ENCODE measurements around the gene EGF.
"Not testable (repeated sequence)": the region's sequence is repeated elsewhere in the genome, so short reads cannot be mapped to it uniquely, and the experiment has no call there.

The EGF gene

GRCh38 chr4:109943745-109944144 is 31.1 kb downstream of the EGF start:
- Histone ChIP-seq H3K36me3 (ENCODE audit: control insufficient read depth, insufficient read depth, low read length) (no peaks in the 10 kb centered on the region; the same call in 1 of the 2 replicates), H3K27ac (ENCODE audit: low read depth, low read length) (no peak overlapping the region), H3K4me3 (ENCODE audit: low read depth, low read length) (no peak overlapping the region), H3K4me1 (ENCODE audit: control insufficient read depth, insufficient read depth, low read length) (peaks cover 3% of the 10 kb centered on the region; the same call in 1 of the 2 replicates), H3K9me3 (ENCODE audit: control insufficient read depth, insufficient read depth, low read depth, low read length) (no peaks in the 10 kb centered on the region), H3K27me3 (ENCODE audit: control insufficient read depth, insufficient read depth, low read length) (no peaks in the 10 kb centered on the region), H3K9ac (ENCODE audit: low read length) (no peak overlapping the region)

DNA sequence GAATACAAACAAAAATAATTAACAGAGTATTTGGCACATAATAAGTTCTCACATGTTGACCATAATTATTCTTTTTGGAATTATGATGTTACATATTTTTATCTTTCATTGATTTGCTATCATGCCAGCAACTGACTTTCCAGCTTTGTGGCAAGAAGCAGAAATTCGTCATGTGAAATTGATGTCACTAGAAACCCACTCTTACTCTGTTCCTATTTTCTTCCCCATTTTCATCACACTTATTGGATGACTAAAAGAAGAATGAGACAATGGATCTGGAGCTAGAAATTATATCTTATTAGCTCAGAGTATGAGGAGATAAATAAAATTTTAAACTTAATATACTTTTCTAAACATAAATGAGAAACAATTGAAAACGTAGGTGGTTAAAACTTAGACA is 31.9 kb downstream of the EGF start:
- no peaks in the 10 kb centered on the region for H3K27me3 ChIP-seq (ENCODE audit: control insufficient read depth, insufficient read depth, low read length)
- H3K9me3 ChIP-seq (ENCODE audit: control insufficient read depth, insufficient read depth, low read depth, low read length) = no peaks in the 10 kb centered on the region
- H3K4me3 ChIP-seq (ENCODE audit: low read depth, low read length) = no peak overlapping the region
- H3K9ac ChIP-seq (ENCODE audit: low read length) = no peak overlapping the region
- H3K36me3 ChIP-seq (ENCODE audit: control insufficient read depth, insufficient read depth, low read length) = no peaks in the 10 kb centered on the region; the same call in 1 of the 2 replicates
- no peak overlapping the region for H3K27ac ChIP-seq (ENCODE audit: low read depth, low read length)
- peaks cover 3% of the 10 kb centered on the region; the same call in 1 of the 2 replicates for H3K4me1 ChIP-seq (ENCODE audit: control insufficient read depth, insufficient read depth, low read length)

DNA sequence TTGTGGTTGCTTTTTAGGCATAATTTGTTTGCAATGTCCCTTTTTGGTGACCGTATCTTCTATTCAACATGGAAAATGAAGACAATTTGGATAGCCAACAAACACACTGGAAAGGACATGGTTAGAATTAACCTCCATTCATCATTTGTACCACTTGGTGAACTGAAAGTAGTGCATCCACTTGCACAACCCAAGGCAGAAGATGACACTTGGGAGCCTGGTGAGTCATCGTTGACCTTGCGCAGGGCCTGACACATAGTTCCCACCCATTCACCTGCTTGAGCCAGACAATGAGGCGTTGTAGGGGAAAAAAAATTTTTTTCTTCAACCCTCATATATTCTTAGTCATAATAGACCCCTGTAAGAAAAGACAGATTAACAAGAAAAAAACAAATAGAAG is 32.4 kb downstream of the EGF start:
- H3K27me3 ChIP-seq (ENCODE audit: control insufficient read depth, insufficient read depth, low read length) = no peaks in the 10 kb centered on the region
- H3K36me3 ChIP-seq (ENCODE audit: control insufficient read depth, insufficient read depth, low read length) = no peaks in the 10 kb centered on the region; the same call in 1 of the 2 replicates
- no peak overlapping the region for H3K9ac ChIP-seq (ENCODE audit: low read length)
- H3K4me1 ChIP-seq (ENCODE audit: control insufficient read depth, insufficient read depth, low read length) = peaks cover 3% of the 10 kb centered on the region; the same call in 1 of the 2 replicates
- no peak overlapping the region for H3K27ac ChIP-seq (ENCODE audit: low read depth, low read length)
- H3K4me3 ChIP-seq (ENCODE audit: low read depth, low read length) = no peak overlapping the region
- no peaks in the 10 kb centered on the region for H3K9me3 ChIP-seq (ENCODE audit: control insufficient read depth, insufficient read depth, low read depth, low read length)

- H3K9ac ChIP-seq (ENCODE audit: low read length) = no peak overlapping the region
- no peaks in the 10 kb centered on the region for H3K9me3 ChIP-seq (ENCODE audit: control insufficient read depth, insufficient read depth, low read depth, low read length)
- H3K4me3 ChIP-seq (ENCODE audit: low read depth, low read length) = no peak overlapping the region
- no peak overlapping the region for H3K27ac ChIP-seq (ENCODE audit: low read depth, low read length)
- peaks cover 3% of the 10 kb centered on the region; the same call in 1 of the 2 replicates for H3K4me1 ChIP-seq (ENCODE audit: control insufficient read depth, insufficient read depth, low read length)
- no peaks in the 10 kb centered on the region for H3K27me3 ChIP-seq (ENCODE audit: control insufficient read depth, insufficient read depth, low read length)
- no peaks in the 10 kb centered on the region; the same call in 1 of the 2 replicates for H3K36me3 ChIP-seq (ENCODE audit: control insufficient read depth, insufficient read depth, low read length)
These were observed 33.4 kb downstream of the EGF start for GRCh38 chr4:109946120-109946519.

GRCh38 chr4:109947457-109947856 is 34.8 kb downstream of the EGF start:
- Histone ChIP-seq H3K4me3 (ENCODE audit: low read depth, low read length) (no peak overlapping the region), H3K27me3 (ENCODE audit: control insufficient read depth, insufficient read depth, low read length) (no peaks in the 10 kb centered on the region), H3K9ac (ENCODE audit: low read length) (no peak overlapping the region), H3K4me1 (ENCODE audit: control insufficient read depth, insufficient read depth, low read length) (peaks cover 3% of the 10 kb centered on the region; the same call in 1 of the 2 replicates), H3K27ac (ENCODE audit: low read depth, low read length) (no peak overlapping the region), H3K9me3 (ENCODE audit: control insufficient read depth, insufficient read depth, low read depth, low read length) (no peaks in the 10 kb centered on the region), H3K36me3 (ENCODE audit: control insufficient read depth, insufficient read depth, low read length) (no peaks in the 10 kb centered on the region; the same call in 1 of the 2 replicates)

DNA sequence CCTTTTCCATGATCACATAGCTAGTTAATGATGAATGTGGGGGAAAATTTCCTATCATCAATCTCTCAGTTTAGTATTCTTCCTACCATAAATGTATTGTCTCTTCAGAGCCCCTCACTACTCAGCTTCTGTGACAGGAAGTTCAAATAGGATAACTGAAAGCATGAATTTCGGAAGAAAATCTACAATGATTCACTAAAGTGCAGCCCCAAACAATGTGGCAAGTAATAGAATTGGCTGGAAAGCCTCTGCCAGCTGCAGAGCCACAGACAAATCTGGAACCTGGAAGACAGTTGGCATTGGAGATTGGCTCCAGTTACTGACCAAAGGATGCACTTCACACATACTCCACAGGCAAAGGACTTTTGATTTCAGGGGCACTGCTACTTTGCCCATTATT is 35.2 kb downstream of the EGF start:
- no peak overlapping the region for H3K9ac ChIP-seq (ENCODE audit: low read length)
- no peak overlapping the region for H3K27ac ChIP-seq (ENCODE audit: low read depth, low read length)
- H3K9me3 ChIP-seq (ENCODE audit: control insufficient read depth, insufficient read depth, low read depth, low read length) = no peaks in the 10 kb centered on the region
- H3K27me3 ChIP-seq (ENCODE audit: control insufficient read depth, insufficient read depth, low read length) = no peaks in the 10 kb centered on the region
- H3K36me3 ChIP-seq (ENCODE audit: control insufficient read depth, insufficient read depth, low read length) = no peaks in the 10 kb centered on the region; the same call in 1 of the 2 replicates
- H3K4me3 ChIP-seq (ENCODE audit: low read depth, low read length) = no peak overlapping the region
- peaks cover 5% of the 10 kb centered on the region; the same call in 1 of the 2 replicates for H3K4me1 ChIP-seq (ENCODE audit: control insufficient read depth, insufficient read depth, low read length)

- H3K4me1 ChIP-seq (ENCODE audit: control insufficient read depth, insufficient read depth, low read length); H3K36me3 ChIP-seq (ENCODE audit: control insufficient read depth, insufficient read depth, low read length); H3K9me3 ChIP-seq (ENCODE audit: control insufficient read depth, insufficient read depth, low read depth, low read length); H3K4me3 ChIP-seq (ENCODE audit: low read depth, low read length); H3K9ac ChIP-seq (ENCODE audit: low read length); H3K27ac ChIP-seq (ENCODE audit: low read depth, low read length); H3K27me3 ChIP-seq (ENCODE audit: control insufficient read depth, insufficient read depth, low read length): not testable (repeated sequence)
These were observed 36.5 kb downstream of the EGF start for GRCh38 chr4:109949099-109949718.

DNA sequence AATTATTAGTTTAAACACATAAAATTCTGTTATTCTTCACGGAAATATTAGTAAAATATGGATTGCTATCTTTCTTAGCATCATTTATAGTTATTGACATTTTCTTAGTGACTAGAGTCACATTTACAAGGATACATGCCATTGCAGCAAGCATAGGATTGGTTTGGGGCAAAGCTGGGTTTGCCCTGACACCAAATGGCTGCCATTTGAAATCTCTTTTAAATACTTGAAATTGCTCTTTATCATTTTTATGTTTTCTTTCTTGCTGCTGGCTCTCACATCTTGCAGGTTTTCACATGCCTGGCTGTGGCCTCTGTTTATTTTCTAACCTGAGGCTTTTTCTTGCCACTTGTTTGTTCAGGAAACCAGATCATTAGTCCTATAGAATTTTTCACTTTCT is 39.9 kb downstream of the EGF start:
- H3K36me3 ChIP-seq (ENCODE audit: control insufficient read depth, insufficient read depth, low read length) = no peaks in the 10 kb centered on the region; the same call in 1 of the 2 replicates
- peaks cover 5% of the 10 kb centered on the region; the same call in 1 of the 2 replicates for H3K4me1 ChIP-seq (ENCODE audit: control insufficient read depth, insufficient read depth, low read length)
- no peak overlapping the region for H3K27ac ChIP-seq (ENCODE audit: low read depth, low read length)
- H3K9ac ChIP-seq (ENCODE audit: low read length) = no peak overlapping the region
- H3K9me3 ChIP-seq (ENCODE audit: control insufficient read depth, insufficient read depth, low read depth, low read length) = no peaks in the 10 kb centered on the region
- H3K4me3 ChIP-seq (ENCODE audit: low read depth, low read length) = no peak overlapping the region
- H3K27me3 ChIP-seq (ENCODE audit: control insufficient read depth, insufficient read depth, low read length) = no peaks in the 10 kb centered on the region

- Histone ChIP-seq H3K27me3 (ENCODE audit: control insufficient read depth, insufficient read depth, low read length) (no peaks in the 10 kb centered on the region), H3K4me3 (ENCODE audit: low read depth, low read length) (no peak overlapping the region), H3K36me3 (ENCODE audit: control insufficient read depth, insufficient read depth, low read length) (no peaks in the 10 kb centered on the region), H3K9ac (ENCODE audit: low read length) (no peak overlapping the region), H3K27ac (ENCODE audit: low read depth, low read length) (no peak overlapping the region), H3K4me1 (ENCODE audit: control insufficient read depth, insufficient read depth, low read length) (peaks cover 5% of the 10 kb centered on the region; the same call in 1 of the 2 replicates), H3K9me3 (ENCODE audit: control insufficient read depth, insufficient read depth, low read depth, low read length) (no peaks in the 10 kb centered on the region)
These were observed 40.9 kb downstream of the EGF start for GRCh38 chr4:109953556-109953955.

DNA sequence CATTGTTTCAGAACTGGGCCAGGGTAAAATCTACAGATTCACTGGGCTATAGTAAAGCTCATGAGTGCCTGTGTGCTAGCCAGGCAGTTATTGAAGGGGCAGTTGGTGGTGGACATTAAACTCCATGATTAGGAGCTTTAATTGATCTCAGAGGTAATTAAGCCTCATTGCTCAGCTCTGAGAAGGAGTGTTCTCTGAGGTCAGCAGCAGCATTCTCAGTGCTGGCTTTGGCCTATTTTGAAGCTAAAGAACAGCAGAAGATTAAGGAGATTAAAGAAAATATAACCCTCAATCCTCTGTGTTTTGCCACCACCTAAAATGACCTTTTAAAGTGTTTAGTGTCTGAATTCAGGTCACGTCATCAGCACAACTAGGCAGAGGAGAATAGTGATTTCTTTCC is 42.5 kb downstream of the EGF start:
- no peaks in the 10 kb centered on the region for H3K27me3 ChIP-seq (ENCODE audit: control insufficient read depth, insufficient read depth, low read length)
- no peak overlapping the region for H3K4me3 ChIP-seq (ENCODE audit: low read depth, low read length)
- H3K9ac ChIP-seq (ENCODE audit: low read length) = no peak overlapping the region
- H3K9me3 ChIP-seq (ENCODE audit: control insufficient read depth, insufficient read depth, low read depth, low read length) = no peaks in the 10 kb centered on the region
- H3K27ac ChIP-seq (ENCODE audit: low read depth, low read length) = no peak overlapping the region
- H3K4me1 ChIP-seq (ENCODE audit: control insufficient read depth, insufficient read depth, low read length) = peaks cover 5% of the 10 kb centered on the region; the same call in 1 of the 2 replicates
- no peaks in the 10 kb centered on the region for H3K36me3 ChIP-seq (ENCODE audit: control insufficient read depth, insufficient read depth, low read length)

DNA sequence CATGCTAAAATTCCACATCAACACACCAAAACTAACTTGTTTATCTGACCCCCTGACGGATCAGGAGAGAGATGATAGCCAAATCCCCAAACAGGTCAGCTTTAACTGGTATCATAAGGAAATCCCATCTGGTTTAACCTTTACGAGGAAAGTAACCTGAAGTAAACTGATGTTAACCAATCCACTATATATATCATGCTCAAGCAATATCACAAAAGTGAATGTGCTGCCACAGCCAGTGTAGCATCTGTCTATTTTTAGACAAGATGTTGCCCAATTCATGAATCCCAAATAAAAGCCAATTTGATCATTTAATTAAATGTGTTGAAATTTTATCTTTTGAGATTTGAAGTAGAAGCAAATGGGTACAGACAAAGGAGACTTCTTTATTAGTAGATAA is 44.5 kb downstream of the EGF start:
- H3K4me3 ChIP-seq (ENCODE audit: low read depth, low read length) = no peak overlapping the region
- no peaks in the 10 kb centered on the region for H3K9me3 ChIP-seq (ENCODE audit: control insufficient read depth, insufficient read depth, low read depth, low read length)
- H3K27me3 ChIP-seq (ENCODE audit: control insufficient read depth, insufficient read depth, low read length) = no peaks in the 10 kb centered on the region
- H3K4me1 ChIP-seq (ENCODE audit: control insufficient read depth, insufficient read depth, low read length) = peaks cover 5% of the 10 kb centered on the region; the same call in 1 of the 2 replicates
- H3K36me3 ChIP-seq (ENCODE audit: control insufficient read depth, insufficient read depth, low read length) = no peaks in the 10 kb centered on the region
- no peak overlapping the region for H3K9ac ChIP-seq (ENCODE audit: low read length)
- H3K27ac ChIP-seq (ENCODE audit: low read depth, low read length) = no peak overlapping the region
